Vagina (tissue), 2 donors: Measurements from ENCODE around the gene FRMD6. TPM values are rescaled to one million over a fixed set of nuclear protein-coding genes. Genes with fewer than 3 reads are reported as not detected.

ENCODE experiments used
- DNase-seq, 2 donors: peaks; one replicate each; pipeline ENCODE4 v3.0.0-alpha.2; 2017; ENCODE audit errors: extremely low spot score in 2 of 2
- H3K27ac ChIP-seq: fragments of 200-600 bp; sonication (generic); one replicate; pipeline ENCODE4 v1.5.1; 2019
- H3K27me3 ChIP-seq: fragments of 200-600 bp; sonication (generic); one replicate; pipeline ENCODE4 v1.5.1; 2019
- H3K36me3 ChIP-seq, 2 donors: fragments of 200-600 bp; sonication (generic); one replicate each; pipeline ENCODE4 v1.5.1; 2017 to 2019
- H3K4me1 ChIP-seq: fragments of 200-600 bp; sonication (generic); one replicate; pipeline ENCODE4 v1.5.1; 2019
- H3K4me3 ChIP-seq, 2 donors: fragments of 200-600 bp; sonication (generic); 1 replicate in 1 of 2; 2 replicates in 1 of 2; pipeline ENCODE4 v1.5.1; 2016 to 2019
- H3K9me3 ChIP-seq: fragments of 200-600 bp; sonication (generic); one replicate; pipeline ENCODE4 v1.5.1; 2019
- POLR2A ChIP-seq, 2 donors: fragments of 450-650 bp; IDR thresholded peaks; one replicate each; pipeline ENCODE4 v1.6.1; 2017; ENCODE audit warnings: antibody characterized with exemption in 2 of 2, mild to moderate bottlenecking in 2 of 2, moderate library complexity in 2 of 2
- POLR2AphosphoS5 ChIP-seq, 2 donors: sonication (generic); formaldehyde crosslinking; IDR thresholded peaks; one replicate each; pipeline ENCODE4 v1.9.0; 2017; ENCODE audit warnings: antibody characterized with exemption in 2 of 2, mild to moderate bottlenecking in 2 of 2, low read depth in 1 of 2; ENCODE audit not compliant: insufficient read depth in 1 of 2
- intact Hi-C: fragments of 100-400 bp; cut with DNase I; formaldehyde crosslinking; loops from one replicate; pipeline ENCODE4 v1.15.1; 2023
- total RNA-seq: library from RNA; depleted of rRNA; stranded (reverse); fragments of >200 nt; gene quantifications from one replicate; pipeline ENCODE4 v1.2.3, GENCODE V29; 2016
- TF ChIP-seq, protein P1 (sequence below), 3 experiments: fragments of 450-650 bp in 2 of 3; fragments of 200-600 bp in 1 of 3; sonication (generic) in 1 of 3; IDR thresholded peaks; one replicate each; pipeline ENCODE4 v1.5.1; 2017 to 2019; ENCODE audit warnings: antibody characterized with exemption in 3 of 3, mild to moderate bottlenecking in 2 of 3, moderate library complexity in 2 of 3

Gene FRMD6
- total RNA-seq, 1 donor from 2014 or later = 114 TPM

DNA sequence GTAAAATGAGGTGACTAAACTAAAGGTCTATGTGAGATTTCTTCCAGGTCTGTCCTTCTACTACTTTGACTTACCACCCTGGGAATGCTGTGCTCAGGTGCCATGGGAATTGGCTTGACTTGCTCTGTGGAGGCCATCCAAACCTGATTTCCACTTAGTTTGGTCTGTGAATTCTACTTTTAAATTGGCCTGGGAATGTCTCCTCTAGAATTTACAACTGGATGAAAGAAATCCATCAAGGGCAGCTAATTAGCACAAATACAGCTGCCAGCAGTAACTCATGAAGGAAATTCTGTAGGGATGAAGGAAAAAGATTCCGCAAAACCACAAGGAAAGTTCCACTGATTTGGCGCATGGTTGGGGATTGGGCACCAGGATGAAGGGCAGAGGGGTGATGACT, 31.7 kb upstream of the FRMD6 start:
- intact Hi-C loops = no loop called here
- no peaks in the 10 kb centered on the region for H3K36me3 ChIP-seq
- H3K4me3 ChIP-seq = no peak overlapping the region
- H3K27me3 ChIP-seq = no peaks in the 10 kb centered on the region
- peaks cover 14% of the 10 kb centered on the region for H3K4me1 ChIP-seq
- no peak overlapping the region for H3K27ac ChIP-seq
- no peaks in the 10 kb centered on the region for H3K9me3 ChIP-seq
- TF ChIP-seq, protein P1, sequence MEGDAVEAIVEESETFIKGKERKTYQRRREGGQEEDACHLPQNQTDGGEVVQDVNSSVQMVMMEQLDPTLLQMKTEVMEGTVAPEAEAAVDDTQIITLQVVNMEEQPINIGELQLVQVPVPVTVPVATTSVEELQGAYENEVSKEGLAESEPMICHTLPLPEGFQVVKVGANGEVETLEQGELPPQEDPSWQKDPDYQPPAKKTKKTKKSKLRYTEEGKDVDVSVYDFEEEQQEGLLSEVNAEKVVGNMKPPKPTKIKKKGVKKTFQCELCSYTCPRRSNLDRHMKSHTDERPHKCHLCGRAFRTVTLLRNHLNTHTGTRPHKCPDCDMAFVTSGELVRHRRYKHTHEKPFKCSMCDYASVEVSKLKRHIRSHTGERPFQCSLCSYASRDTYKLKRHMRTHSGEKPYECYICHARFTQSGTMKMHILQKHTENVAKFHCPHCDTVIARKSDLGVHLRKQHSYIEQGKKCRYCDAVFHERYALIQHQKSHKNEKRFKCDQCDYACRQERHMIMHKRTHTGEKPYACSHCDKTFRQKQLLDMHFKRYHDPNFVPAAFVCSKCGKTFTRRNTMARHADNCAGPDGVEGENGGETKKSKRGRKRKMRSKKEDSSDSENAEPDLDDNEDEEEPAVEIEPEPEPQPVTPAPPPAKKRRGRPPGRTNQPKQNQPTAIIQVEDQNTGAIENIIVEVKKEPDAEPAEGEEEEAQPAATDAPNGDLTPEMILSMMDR (IDR thresholded peaks at IDR 0.05) = no peak
- TF ChIP-seq POLR2AphosphoS5 (IDR thresholded peaks at IDR 0.05; ENCODE audit: insufficient read depth in 1 of 2, low read depth in 1 of 2) (no peak), POLR2A (IDR thresholded peaks at IDR 0.05) (no peak)
- DNase-seq = no peak

DNA sequence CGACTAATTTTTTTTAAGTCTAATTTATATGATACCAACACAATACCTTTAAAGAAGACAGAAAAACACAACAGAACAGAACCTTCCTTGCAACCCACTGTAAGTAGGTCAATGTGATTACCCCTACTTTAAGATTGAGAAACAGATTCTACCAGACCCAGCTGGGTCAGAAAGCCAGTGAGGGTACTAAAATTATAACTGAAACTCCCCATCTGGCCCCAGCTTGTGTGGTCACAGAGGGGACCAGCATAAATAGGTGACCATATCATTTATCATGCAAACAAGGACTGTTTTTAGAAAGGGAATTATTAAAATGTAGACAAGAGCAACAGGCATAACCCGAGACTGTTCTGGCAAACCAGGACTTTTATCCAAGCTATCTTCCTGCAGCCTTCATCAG, 30.1 kb upstream of the FRMD6 start:
- DNase-seq = no peak
- Histone ChIP-seq H3K27me3 (no peaks in the 10 kb centered on the region), H3K9me3 (no peaks in the 10 kb centered on the region), H3K27ac (no peak overlapping the region), H3K4me1 (peaks cover 8% of the 10 kb centered on the region), H3K36me3 (no peaks in the 10 kb centered on the region), H3K4me3 (no peak overlapping the region)
- intact Hi-C loops = no loop called here
- no peak for TF ChIP-seq POLR2AphosphoS5 (IDR thresholded peaks at IDR 0.05; ENCODE audit: insufficient read depth in 1 of 2, low read depth in 1 of 2)
- TF ChIP-seq, protein P1 (IDR thresholded peaks at IDR 0.05) = no peak
- no peak for TF ChIP-seq POLR2A (IDR thresholded peaks at IDR 0.05)

DNA sequence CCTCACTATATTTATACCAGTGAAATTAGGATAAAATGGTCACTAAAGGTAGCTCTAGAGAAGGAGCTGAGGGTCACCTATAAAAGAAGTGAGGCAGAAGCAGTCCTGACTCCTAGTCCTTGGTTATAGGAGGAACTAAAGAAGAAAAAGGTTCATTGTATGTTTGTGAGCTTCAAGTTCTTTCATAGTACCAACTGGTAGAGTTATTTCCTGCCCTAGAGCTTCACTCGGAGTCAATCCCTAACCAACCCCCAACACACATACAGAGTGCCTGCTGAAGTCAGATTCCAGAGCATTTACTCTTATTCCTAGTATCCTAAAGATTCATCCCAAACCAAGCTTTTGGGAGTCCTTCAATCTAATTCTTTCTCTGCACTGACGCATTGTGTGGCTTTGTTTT, 29.3 kb upstream of the FRMD6 start:
- no peak for DNase-seq
- H3K36me3 ChIP-seq = no peaks in the 10 kb centered on the region
- intact Hi-C loops = no loop called here
- no peaks in the 10 kb centered on the region for H3K27me3 ChIP-seq
- no peak overlapping the region for H3K27ac ChIP-seq
- H3K4me1 ChIP-seq = peaks cover under 1% of the 10 kb centered on the region
- H3K9me3 ChIP-seq = no peaks in the 10 kb centered on the region
- TF ChIP-seq, protein P1 (IDR thresholded peaks at IDR 0.05) = no peak
- no peak for TF ChIP-seq POLR2A (IDR thresholded peaks at IDR 0.05)
- TF ChIP-seq POLR2AphosphoS5 (IDR thresholded peaks at IDR 0.05; ENCODE audit: insufficient read depth in 1 of 2, low read depth in 1 of 2) = no peak
- no peak overlapping the region for H3K4me3 ChIP-seq

DNA sequence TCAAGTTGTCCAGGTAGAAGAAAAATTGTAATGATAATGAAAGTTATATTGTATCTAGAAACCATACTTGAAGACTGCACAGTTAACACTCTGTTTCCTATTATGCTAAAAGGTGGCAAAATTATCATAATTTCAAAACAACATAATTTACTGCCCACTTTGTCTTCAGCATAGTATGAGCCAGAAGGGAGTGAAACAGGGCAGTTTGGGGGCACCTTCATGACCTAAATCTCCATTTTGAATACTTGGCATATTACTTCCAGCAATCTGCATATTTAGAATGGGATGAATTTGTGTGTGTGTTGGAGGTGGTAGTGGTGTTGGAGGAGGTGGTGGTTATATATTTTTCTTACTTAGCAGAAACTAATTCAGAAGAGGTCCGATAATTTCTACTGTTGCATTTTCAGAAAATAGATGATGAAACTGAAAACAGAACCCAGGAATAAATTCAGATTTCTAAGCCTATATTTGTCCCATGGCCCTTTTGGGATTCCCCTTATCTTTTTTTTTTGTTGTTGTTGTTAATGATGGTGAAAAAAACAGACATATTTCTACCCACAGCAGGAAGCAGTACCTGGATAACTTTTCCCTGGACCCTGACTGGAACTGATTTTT, 26.6 kb upstream of the FRMD6 start:
- TF ChIP-seq POLR2AphosphoS5 (IDR thresholded peaks at IDR 0.05; ENCODE audit: insufficient read depth in 1 of 2, low read depth in 1 of 2) (no peak), POLR2A (IDR thresholded peaks at IDR 0.05) (no peak)
- TF ChIP-seq, protein P1 (IDR thresholded peaks at IDR 0.05) = no peak
- H3K27ac ChIP-seq = no peak overlapping the region
- no peaks in the 10 kb centered on the region for H3K9me3 ChIP-seq
- no peak for DNase-seq
- H3K27me3 ChIP-seq = no peaks in the 10 kb centered on the region
- no peaks in the 10 kb centered on the region for H3K4me1 ChIP-seq
- no peaks in the 10 kb centered on the region for H3K36me3 ChIP-seq
- intact Hi-C loops = no loop called here
- no peak overlapping the region for H3K4me3 ChIP-seq

DNA sequence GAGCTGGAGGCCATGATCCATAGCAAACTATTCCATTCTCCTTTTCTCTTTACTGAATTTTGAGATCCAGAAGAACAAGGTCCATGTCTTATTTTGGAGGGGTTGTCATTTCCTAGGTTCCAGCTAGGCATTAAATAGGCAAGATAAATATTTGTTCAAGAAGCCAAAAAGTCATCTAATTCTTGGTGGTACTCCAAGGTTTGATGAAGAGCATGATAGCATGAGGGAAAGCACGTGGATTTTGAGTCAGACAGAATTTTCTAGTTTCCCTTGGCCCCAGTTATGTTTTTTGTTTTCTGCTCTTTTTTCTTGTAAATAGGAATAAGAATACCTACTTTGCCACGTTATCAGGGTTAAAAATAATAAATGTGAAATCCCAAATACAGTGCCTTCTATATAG, 25.5 kb upstream of the FRMD6 start:
- Histone ChIP-seq H3K4me3 (no peak overlapping the region), H3K9me3 (no peaks in the 10 kb centered on the region), H3K4me1 (no peaks in the 10 kb centered on the region), H3K36me3 (no peaks in the 10 kb centered on the region), H3K27ac (no peak overlapping the region), H3K27me3 (no peaks in the 10 kb centered on the region)
- no peak for DNase-seq
- intact Hi-C loops = no loop called here
- TF ChIP-seq, protein P1 (IDR thresholded peaks at IDR 0.05) = no peak
- TF ChIP-seq POLR2A (IDR thresholded peaks at IDR 0.05) (no peak), POLR2AphosphoS5 (IDR thresholded peaks at IDR 0.05; ENCODE audit: insufficient read depth in 1 of 2, low read depth in 1 of 2) (no peak)
